ENCODE results near the gene CYP8B1.
A peak's percentile ranks its signal among the peaks of the same experiment; 100 is the strongest.

CYP8B1 gene

DNA sequence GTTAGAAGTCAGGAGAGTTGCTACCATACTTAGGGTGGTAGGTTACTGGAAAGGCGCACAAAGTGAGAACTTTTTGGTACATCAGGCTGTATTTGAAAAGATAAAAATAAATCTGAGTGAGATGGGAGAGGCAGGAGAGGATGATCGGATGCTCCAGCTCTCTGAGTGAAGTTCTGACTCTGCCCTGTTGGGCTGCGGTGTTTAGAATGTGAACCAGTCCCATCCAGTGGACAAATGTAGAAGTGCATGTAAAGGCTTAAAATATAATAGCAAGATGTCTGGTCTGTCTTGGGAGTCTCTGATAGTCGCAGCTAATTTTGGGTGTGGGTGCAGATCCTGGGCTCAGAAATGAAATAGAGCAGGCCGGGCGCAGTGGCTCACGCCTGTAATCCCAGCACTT, 36.1 kb downstream of the CYP8B1 start:
- peak; percentile 78 for DNase-seq (ENCODE audit: extremely low spot score)
- ChIA-PET POLR2A (interaction anchor here (0.7 to 0.8 kb wide), 2 partner anchors 9 to 41 kb away, joined by 3 to 4 read pairs; no protein-coding TSS in a partner anchor), CTCF (interaction anchor here (0.5 to 1.9 kb wide), 13 partner anchors 9 to 722 kb away, joined by 3 to 12 read pairs (median 3); no protein-coding TSS in a partner anchor)
- no peak for TF ChIP-seq TARDBP (IDR thresholded peaks at IDR 0.05)
- no peak for TF ChIP-seq FOXM1 (IDR thresholded peaks at IDR 0.05; ENCODE audit: borderline replicate concordance)

DNA sequence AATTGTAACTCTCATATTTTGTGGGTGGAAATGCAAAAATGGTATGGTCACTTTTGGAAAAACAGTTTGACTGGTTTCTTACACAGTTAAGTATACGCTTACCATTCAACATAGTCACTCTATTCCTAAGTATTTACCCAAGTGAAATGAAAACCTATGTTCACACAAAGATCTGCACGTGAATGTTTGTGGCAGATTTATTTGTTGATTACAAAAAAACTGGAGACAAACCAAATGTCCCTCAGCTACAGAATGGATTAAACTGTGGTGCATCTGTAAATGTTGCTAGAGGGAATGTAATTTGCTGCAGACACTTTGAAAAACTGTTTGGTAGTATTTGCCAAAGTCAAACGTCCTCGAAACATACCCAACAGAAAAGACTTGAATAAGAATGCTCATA, 37.1 kb downstream of the CYP8B1 start:
- no peak for DNase-seq (ENCODE audit: extremely low spot score)
- POLR2A ChIA-PET = no interaction called here
- no peak for TF ChIP-seq FOXM1 (IDR thresholded peaks at IDR 0.05; ENCODE audit: borderline replicate concordance)
- TF ChIP-seq, protein P1, sequence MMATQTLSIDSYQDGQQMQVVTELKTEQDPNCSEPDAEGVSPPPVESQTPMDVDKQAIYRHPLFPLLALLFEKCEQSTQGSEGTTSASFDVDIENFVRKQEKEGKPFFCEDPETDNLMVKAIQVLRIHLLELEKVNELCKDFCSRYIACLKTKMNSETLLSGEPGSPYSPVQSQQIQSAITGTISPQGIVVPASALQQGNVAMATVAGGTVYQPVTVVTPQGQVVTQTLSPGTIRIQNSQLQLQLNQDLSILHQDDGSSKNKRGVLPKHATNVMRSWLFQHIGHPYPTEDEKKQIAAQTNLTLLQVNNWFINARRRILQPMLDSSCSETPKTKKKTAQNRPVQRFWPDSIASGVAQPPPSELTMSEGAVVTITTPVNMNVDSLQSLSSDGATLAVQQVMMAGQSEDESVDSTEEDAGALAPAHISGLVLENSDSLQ (IDR thresholded peaks at IDR 0.05) = no peak
- no peak for TF ChIP-seq HDGF (IDR thresholded peaks at IDR 0.05; ENCODE audit: borderline replicate concordance)
- TF ChIP-seq NFRKB (IDR thresholded peaks at IDR 0.05) = no peak
- no peak for TF ChIP-seq BHLHE40 (IDR thresholded peaks at IDR 0.05; ENCODE audit: borderline replicate concordance)
- CTCF ChIA-PET = no interaction called here

DNA sequence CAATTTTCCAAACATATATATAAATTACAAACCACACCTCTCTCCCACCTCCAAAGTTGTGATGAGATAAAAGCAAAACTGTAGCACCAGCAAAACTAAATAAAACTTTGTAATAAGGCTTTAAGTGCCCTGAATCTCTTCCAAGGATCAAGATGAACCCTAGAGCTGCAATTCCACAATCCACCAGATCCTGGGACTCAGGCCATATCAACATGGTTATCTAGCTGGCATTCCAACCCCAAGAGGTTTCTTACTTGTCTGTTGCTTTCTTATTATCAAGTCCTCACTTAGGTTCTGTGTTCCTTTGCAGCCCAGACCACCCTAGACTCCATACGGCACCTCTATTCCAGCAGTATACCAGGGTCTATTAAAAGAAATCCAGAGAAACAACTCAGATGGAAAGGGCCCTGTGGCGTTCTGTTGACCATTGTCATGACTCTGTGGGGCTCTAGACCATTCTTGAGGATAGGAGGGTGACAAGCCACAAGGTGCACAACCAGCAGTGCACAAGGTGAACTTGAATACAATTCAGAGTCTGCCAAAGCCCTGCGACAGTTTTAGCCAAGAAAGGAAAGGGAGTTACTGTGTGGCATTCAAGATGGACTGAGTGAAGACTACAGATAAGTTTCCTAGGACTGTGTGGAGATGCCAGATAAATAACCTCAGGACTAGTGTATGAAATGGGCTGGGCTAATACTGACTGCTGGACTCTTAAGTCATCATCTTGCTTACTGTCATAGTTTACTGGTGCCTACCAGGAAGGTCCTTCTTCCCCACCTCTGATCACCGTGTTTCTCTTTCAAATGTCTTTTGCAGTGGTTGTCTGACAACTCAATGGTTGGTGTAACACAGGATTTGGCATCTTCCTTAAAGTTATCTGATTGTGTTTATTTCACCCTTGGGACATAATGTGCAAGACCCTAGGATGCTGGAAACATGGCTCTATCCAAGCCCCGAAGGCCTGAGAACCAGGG, 39.2 kb downstream of the CYP8B1 start:
- ChIA-PET CTCF (no interaction called here), POLR2A (no interaction called here)
- no peak for TF ChIP-seq ARNT (IDR thresholded peaks at IDR 0.05)
- TF ChIP-seq, protein P1 (IDR thresholded peaks at IDR 0.05) = no peak
- TF ChIP-seq SUZ12 (IDR thresholded peaks at IDR 0.05) = no peak
- no peak for TF ChIP-seq TARDBP (IDR thresholded peaks at IDR 0.05)
- TF ChIP-seq ELF4 (IDR thresholded peaks at IDR 0.05) = no peak
- no peak for TF ChIP-seq ZNF384 (IDR thresholded peaks at IDR 0.05)
- no peak for TF ChIP-seq FOXA1 (IDR thresholded peaks at IDR 0.05)
- TF ChIP-seq FOXK2 (IDR thresholded peaks at IDR 0.05) = no peak
- no peak for TF ChIP-seq LEF1 (IDR thresholded peaks at IDR 0.05; ENCODE audit: borderline replicate concordance)
- no peak for TF ChIP-seq SP1 (IDR thresholded peaks at IDR 0.05)
- TF ChIP-seq CTBP1 (IDR thresholded peaks at IDR 0.05; ENCODE audit: borderline replicate concordance) = no peak
- TF ChIP-seq FOXM1 (IDR thresholded peaks at IDR 0.05; ENCODE audit: borderline replicate concordance) = no peak
- no peak for TF ChIP-seq NFRKB (IDR thresholded peaks at IDR 0.05)
- TF ChIP-seq HDGF (IDR thresholded peaks at IDR 0.05; ENCODE audit: borderline replicate concordance) = no peak
- no peak for TF ChIP-seq BHLHE40 (IDR thresholded peaks at IDR 0.05; ENCODE audit: borderline replicate concordance)
- no peak for TF ChIP-seq L3MBTL2 (conservative IDR thresholded peaks at IDR 0.05)
- no peak for DNase-seq (ENCODE audit: extremely low spot score)

DNA sequence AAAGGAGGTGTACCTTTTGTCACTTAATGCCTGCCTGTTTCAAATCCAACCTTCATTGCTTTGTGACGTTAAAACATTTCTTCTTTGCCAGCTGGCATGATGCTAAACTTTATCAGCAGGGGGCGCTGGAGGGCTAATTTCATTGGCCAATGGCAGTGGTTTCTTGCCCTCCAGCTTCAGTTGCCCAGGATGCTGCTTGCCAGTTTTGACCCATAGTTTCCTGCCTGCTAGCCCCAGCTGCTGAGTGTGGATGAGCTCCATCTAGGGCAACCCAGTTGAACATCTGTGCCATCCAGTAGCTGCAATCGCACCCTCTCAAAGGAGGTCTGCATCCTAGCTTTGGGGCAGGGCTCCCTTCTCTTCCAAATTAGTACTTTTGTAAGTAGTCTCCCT, 44.4 kb downstream of the CYP8B1 start:
- TF ChIP-seq CTBP1 (IDR thresholded peaks at IDR 0.05; ENCODE audit: borderline replicate concordance) (no peak), L3MBTL2 (conservative IDR thresholded peaks at IDR 0.05) (0 out of 2 replicates have a peak, but pooled peaks have one; percentile 9)
- peak; percentile 69 for DNase-seq (ENCODE audit: extremely low spot score)
- ChIA-PET POLR2A (interaction anchor here (1.4 kb wide), 1 partner anchor 8 kb away, joined by 4 read pairs; no protein-coding TSS in a partner anchor), CTCF (interaction anchor here (0.7 to 2.4 kb wide), 7 partner anchors 8 to 179 kb away, joined by 3 to 24 read pairs (median 6); no protein-coding TSS in a partner anchor)

DNA sequence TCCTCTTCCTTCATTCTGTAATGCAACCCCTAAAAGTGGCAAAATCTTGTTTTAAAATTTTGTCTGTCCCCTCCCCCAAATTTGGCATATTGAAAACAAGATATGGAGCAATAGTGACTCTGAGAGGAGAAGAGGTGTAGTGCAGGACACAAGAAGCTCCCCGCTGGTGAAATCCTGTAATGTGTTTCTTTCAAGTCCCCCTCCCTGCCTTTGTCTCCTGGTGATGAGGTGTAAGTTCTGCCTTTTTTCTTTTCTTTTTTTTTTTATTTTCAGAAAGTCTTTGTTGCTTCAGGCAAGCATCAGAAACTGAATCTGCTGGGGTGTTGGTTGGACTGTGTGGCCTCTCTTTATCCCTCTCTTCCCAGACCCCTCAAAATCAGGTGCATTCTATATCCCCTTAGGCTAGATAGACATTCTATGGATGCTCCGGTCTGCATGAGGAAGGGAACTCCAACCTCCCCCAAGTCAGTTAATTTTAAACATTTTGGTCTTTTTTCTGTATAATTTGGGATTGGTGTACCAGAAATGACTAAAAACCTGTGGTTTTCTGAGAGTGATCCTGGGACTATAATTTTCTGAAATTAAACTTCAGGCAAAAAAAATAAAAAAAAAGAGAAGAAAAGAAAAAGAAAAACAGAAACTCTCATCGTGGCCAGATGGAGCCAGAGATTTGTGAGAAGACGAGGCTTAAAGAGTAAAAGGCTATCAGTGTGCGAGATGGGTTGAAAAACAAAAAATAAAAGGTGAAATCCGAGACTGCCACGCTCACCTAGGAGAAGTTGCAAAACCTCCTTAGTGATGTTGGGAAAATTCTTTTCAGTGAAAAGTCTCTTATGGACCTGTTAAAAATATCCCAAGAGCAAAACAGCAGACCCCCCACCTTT, 45.0 kb downstream of the CYP8B1 start:
- TF ChIP-seq HDGF (IDR thresholded peaks at IDR 0.05; ENCODE audit: borderline replicate concordance) (no peak), NFRKB (IDR thresholded peaks at IDR 0.05) (no peak), ELF4 (IDR thresholded peaks at IDR 0.05) (no peak), TARDBP (IDR thresholded peaks at IDR 0.05) (no peak), BHLHE40 (IDR thresholded peaks at IDR 0.05; ENCODE audit: borderline replicate concordance) (no peak), ZNF384 (IDR thresholded peaks at IDR 0.05) (no peak), ARNT (IDR thresholded peaks at IDR 0.05) (no peak), FOXM1 (IDR thresholded peaks at IDR 0.05; ENCODE audit: borderline replicate concordance) (no peak)
- TF ChIP-seq, protein P1 (IDR thresholded peaks at IDR 0.05) = no peak
- DNase-seq (ENCODE audit: extremely low spot score) = peak; percentile 67
- POLR2A ChIA-PET = interaction anchor here (0.5 to 1.4 kb wide), 2 partner anchors 9 to 181 kb away, joined by 3 to 4 read pairs; no protein-coding TSS in a partner anchor
- CTCF ChIA-PET = interaction anchor here (0.6 to 2.4 kb wide), 15 partner anchors 9 to 1370 kb away, joined by 3 to 24 read pairs (median 4); no protein-coding TSS in a partner anchor
